ENCODE data around the gene AGO4.

The AGO4 gene

GRCh38 chr1:35850051-35850450 is 42.2 kb downstream of the AGO4 start:
- Histone ChIP-seq H3K9ac (ENCODE audit: low read length) (no peak overlapping the region), H3K36me3 (ENCODE audit: control insufficient read depth, insufficient read depth, low read length) (peaks cover 40% of the 10 kb centered on the region), H3K4me1 (ENCODE audit: control insufficient read depth, insufficient read depth, low read length) (peaks cover 12% of the 10 kb centered on the region), H3K27me3 (ENCODE audit: control insufficient read depth, insufficient read depth, low read length) (no peaks in the 10 kb centered on the region), H3K4me3 (ENCODE audit: low read depth, low read length) (no peak overlapping the region), H3K27ac (ENCODE audit: low read depth, low read length) (0 out of 2 replicates have a peak overlapping the region, but pooled peaks have one; percentile 42), H3K9me3 (ENCODE audit: control insufficient read depth, insufficient read depth, low read depth, low read length) (no peaks in the 10 kb centered on the region)

GRCh38 chr1:35850716-35851115 is 42.9 kb downstream of the AGO4 start:
- Histone ChIP-seq H3K4me1 (ENCODE audit: control insufficient read depth, insufficient read depth, low read length) (peaks cover 16% of the 10 kb centered on the region), H3K27me3 (ENCODE audit: control insufficient read depth, insufficient read depth, low read length) (no peaks in the 10 kb centered on the region), H3K9me3 (ENCODE audit: control insufficient read depth, insufficient read depth, low read depth, low read length) (no peaks in the 10 kb centered on the region), H3K27ac (ENCODE audit: low read depth, low read length) (no peak overlapping the region), H3K4me3 (ENCODE audit: low read depth, low read length) (no peak overlapping the region), H3K9ac (ENCODE audit: low read length) (no peak overlapping the region), H3K36me3 (ENCODE audit: control insufficient read depth, insufficient read depth, low read length) (peaks cover 39% of the 10 kb centered on the region)

- H3K4me3 ChIP-seq (ENCODE audit: low read depth, low read length) = no peak overlapping the region
- H3K9me3 ChIP-seq (ENCODE audit: control insufficient read depth, insufficient read depth, low read depth, low read length) = no peaks in the 10 kb centered on the region
- H3K36me3 ChIP-seq (ENCODE audit: control insufficient read depth, insufficient read depth, low read length) = peaks cover 39% of the 10 kb centered on the region
- no peaks in the 10 kb centered on the region for H3K27me3 ChIP-seq (ENCODE audit: control insufficient read depth, insufficient read depth, low read length)
- no peak overlapping the region for H3K9ac ChIP-seq (ENCODE audit: low read length)
- H3K4me1 ChIP-seq (ENCODE audit: control insufficient read depth, insufficient read depth, low read length) = peaks cover 17% of the 10 kb centered on the region
- H3K27ac ChIP-seq (ENCODE audit: low read depth, low read length) = no peak overlapping the region
These were observed 43.5 kb downstream of the AGO4 start for GRCh38 chr1:35851132-35851869.

GRCh38 chr1:35852241-35852640 is 44.4 kb downstream of the AGO4 start:
- Histone ChIP-seq H3K27me3 (ENCODE audit: control insufficient read depth, insufficient read depth, low read length) (no peaks in the 10 kb centered on the region), H3K4me3 (ENCODE audit: low read depth, low read length) (no peak overlapping the region), H3K36me3 (ENCODE audit: control insufficient read depth, insufficient read depth, low read length) (peaks cover 35% of the 10 kb centered on the region), H3K4me1 (ENCODE audit: control insufficient read depth, insufficient read depth, low read length) (peaks cover 17% of the 10 kb centered on the region), H3K9me3 (ENCODE audit: control insufficient read depth, insufficient read depth, low read depth, low read length) (no peaks in the 10 kb centered on the region), H3K9ac (ENCODE audit: low read length) (no peak overlapping the region), H3K27ac (ENCODE audit: low read depth, low read length) (no peak overlapping the region)

GRCh38 chr1:35854989-35855700 is 47.3 kb downstream of the AGO4 start:
- no peaks in the 10 kb centered on the region for H3K9me3 ChIP-seq (ENCODE audit: control insufficient read depth, insufficient read depth, low read depth, low read length)
- H3K4me1 ChIP-seq (ENCODE audit: control insufficient read depth, insufficient read depth, low read length) = peaks cover 8% of the 10 kb centered on the region

GRCh38 chr1:35856964-35857363 is 49.1 kb downstream of the AGO4 start:
- peaks cover 6% of the 10 kb centered on the region for H3K4me1 ChIP-seq (ENCODE audit: control insufficient read depth, insufficient read depth, low read length)
- H3K9me3 ChIP-seq (ENCODE audit: control insufficient read depth, insufficient read depth, low read depth, low read length) = no peaks in the 10 kb centered on the region
- no peak overlapping the region for H3K27ac ChIP-seq (ENCODE audit: low read depth, low read length)
- no peak overlapping the region for H3K9ac ChIP-seq (ENCODE audit: low read length)
- peaks cover 19% of the 10 kb centered on the region for H3K36me3 ChIP-seq (ENCODE audit: control insufficient read depth, insufficient read depth, low read length)
- H3K4me3 ChIP-seq (ENCODE audit: low read depth, low read length) = no peak overlapping the region
- no peaks in the 10 kb centered on the region for H3K27me3 ChIP-seq (ENCODE audit: control insufficient read depth, insufficient read depth, low read length)

More at GRCh38 chr1:35854989-35855700, 47.3 kb downstream of the AGO4 start:
- Histone ChIP-seq H3K27ac (ENCODE audit: low read depth, low read length) (no peak overlapping the region), H3K27me3 (ENCODE audit: control insufficient read depth, insufficient read depth, low read length) (no peaks in the 10 kb centered on the region), H3K9ac (ENCODE audit: low read length) (no peak overlapping the region), H3K4me3 (ENCODE audit: low read depth, low read length) (no peak overlapping the region), H3K36me3 (ENCODE audit: control insufficient read depth, insufficient read depth, low read length) (peaks cover 31% of the 10 kb centered on the region)

GRCh38 chr1:35857830-35858229 is 50.0 kb downstream of the AGO4 start:
- Histone ChIP-seq H3K27ac (ENCODE audit: low read depth, low read length) (no peak overlapping the region), H3K9ac (ENCODE audit: low read length) (no peak overlapping the region), H3K4me3 (ENCODE audit: low read depth, low read length) (no peak overlapping the region), H3K27me3 (ENCODE audit: control insufficient read depth, insufficient read depth, low read length) (no peaks in the 10 kb centered on the region), H3K36me3 (ENCODE audit: control insufficient read depth, insufficient read depth, low read length) (peaks cover 14% of the 10 kb centered on the region), H3K4me1 (ENCODE audit: control insufficient read depth, insufficient read depth, low read length) (peaks cover 6% of the 10 kb centered on the region), H3K9me3 (ENCODE audit: control insufficient read depth, insufficient read depth, low read depth, low read length) (no peaks in the 10 kb centered on the region)

GRCh38 chr1:35860696-35861095 is 52.9 kb downstream of the AGO4 start:
- Histone ChIP-seq H3K9me3 (ENCODE audit: control insufficient read depth, insufficient read depth, low read depth, low read length) (no peaks in the 10 kb centered on the region), H3K9ac (ENCODE audit: low read length) (no peak overlapping the region), H3K4me1 (ENCODE audit: control insufficient read depth, insufficient read depth, low read length) (peaks cover 1% of the 10 kb centered on the region), H3K36me3 (ENCODE audit: control insufficient read depth, insufficient read depth, low read length) (0 out of 2 replicates have a peak, but pooled peaks cover 3% of the 10 kb centered on the region), H3K4me3 (ENCODE audit: low read depth, low read length) (no peak overlapping the region), H3K27me3 (ENCODE audit: control insufficient read depth, insufficient read depth, low read length) (no peaks in the 10 kb centered on the region), H3K27ac (ENCODE audit: low read depth, low read length) (no peak overlapping the region)

- Histone ChIP-seq H3K9me3 (ENCODE audit: control insufficient read depth, insufficient read depth, low read depth, low read length) (no peaks in the 10 kb centered on the region), H3K4me1 (ENCODE audit: control insufficient read depth, insufficient read depth, low read length) (no peaks in the 10 kb centered on the region), H3K27ac (ENCODE audit: low read depth, low read length) (no peak overlapping the region), H3K4me3 (ENCODE audit: low read depth, low read length) (no peak overlapping the region), H3K9ac (ENCODE audit: low read length) (no peak overlapping the region), H3K27me3 (ENCODE audit: control insufficient read depth, insufficient read depth, low read length) (no peaks in the 10 kb centered on the region), H3K36me3 (ENCODE audit: control insufficient read depth, insufficient read depth, low read length) (no peaks in the 10 kb centered on the region)
These were observed 55.3 kb downstream of the AGO4 start for GRCh38 chr1:35863136-35863535.

GRCh38 chr1:35863881-35864625 is 56.2 kb downstream of the AGO4 start:
- no peaks in the 10 kb centered on the region for H3K27me3 ChIP-seq (ENCODE audit: control insufficient read depth, insufficient read depth, low read length)
- no peak overlapping the region for H3K27ac ChIP-seq (ENCODE audit: low read depth, low read length)
- H3K4me1 ChIP-seq (ENCODE audit: control insufficient read depth, insufficient read depth, low read length) = no peaks in the 10 kb centered on the region
- H3K36me3 ChIP-seq (ENCODE audit: control insufficient read depth, insufficient read depth, low read length) = no peaks in the 10 kb centered on the region
- no peak overlapping the region for H3K4me3 ChIP-seq (ENCODE audit: low read depth, low read length)
- no peaks in the 10 kb centered on the region for H3K9me3 ChIP-seq (ENCODE audit: control insufficient read depth, insufficient read depth, low read depth, low read length)
- no peak overlapping the region for H3K9ac ChIP-seq (ENCODE audit: low read length)

- H3K9me3 ChIP-seq (ENCODE audit: control insufficient read depth, insufficient read depth, low read depth, low read length) = no peaks in the 10 kb centered on the region
- H3K36me3 ChIP-seq (ENCODE audit: control insufficient read depth, insufficient read depth, low read length) = no peaks in the 10 kb centered on the region
- no peak overlapping the region for H3K4me3 ChIP-seq (ENCODE audit: low read depth, low read length)
- no peak overlapping the region for H3K27ac ChIP-seq (ENCODE audit: low read depth, low read length)
- H3K4me1 ChIP-seq (ENCODE audit: control insufficient read depth, insufficient read depth, low read length) = no peaks in the 10 kb centered on the region
- H3K27me3 ChIP-seq (ENCODE audit: control insufficient read depth, insufficient read depth, low read length) = no peaks in the 10 kb centered on the region
- H3K9ac ChIP-seq (ENCODE audit: low read length) = no peak overlapping the region
These were observed 57.0 kb downstream of the AGO4 start for GRCh38 chr1:35864813-35865212.

Measured in HUES6 (cell line).